HFFc6 (cell line): ENCODE measurements around the gene LHCGR. TPM values are rescaled to one million over a fixed set of nuclear protein-coding genes. Genes with fewer than 3 reads are reported as not detected.

Source experiments
- DNase-seq: peaks from one replicate; pipeline ENCODE4 v3.0.0-alpha.2; 2018
- H3K27ac Mint-ChIP-seq: 2 replicates; pipeline ENCODE4 v1.8.0; 2020; ENCODE audit warnings: mild to moderate bottlenecking, mixed read lengths
- H3K27me3 Mint-ChIP-seq: 2 replicates; pipeline ENCODE4 v1.8.0; 2021; ENCODE audit warnings: mild to moderate bottlenecking, moderate library complexity, mixed read lengths; ENCODE audit not compliant: insufficient read depth
- H3K36me3 Mint-ChIP-seq: 2 replicates; pipeline ENCODE4 v1.8.0; 2021; ENCODE audit warnings: low read depth, mixed read lengths
- H3K4me1 Mint-ChIP-seq: 2 replicates; pipeline ENCODE4 v1.8.0; 2020; ENCODE audit warnings: low read depth, mixed read lengths
- H3K4me3 Mint-ChIP-seq: 2 replicates; pipeline ENCODE4 v1.8.0; 2020; ENCODE audit warnings: mild to moderate bottlenecking, moderate library complexity, mixed read lengths
- H3K9me3 Mint-ChIP-seq: 2 replicates; pipeline ENCODE4 v1.8.0; 2020; ENCODE audit warnings: mild to moderate bottlenecking, mixed read lengths
- CTCF ChIP-seq: fragments of 200-600 bp; sonication (generic); IDR thresholded peaks from 2 replicates; pipeline ENCODE4 v1.5.0; 2021; ENCODE audit warnings: antibody characterized with exemption, mild to moderate bottlenecking
- total RNA-seq, 6 experiments: library from RNA; stranded (reverse); fragmentation: NEBNext Ultra II Directional; extraction: Animal tissue kit (Norgen Biotek cat#: 25700); gene quantifications; 2 replicates in 1 of 6; 3 replicates in 5 of 6; pipeline ENCODE4 v1.2.3, GENCODE V29; 2021

The LHCGR gene
- total RNA-seq, 6 experiments from 2014 or later: not detected

- no peak for DNase-seq
- H3K4me1 Mint-ChIP-seq: no peaks in the 10 kb centered on the region
- TF ChIP-seq CTCF: no peak
- peaks cover 1% of the 10 kb centered on the region; the same call in 1 of the 2 replicates for H3K27me3 Mint-ChIP-seq
- H3K36me3 Mint-ChIP-seq: no peaks in the 10 kb centered on the region
- H3K9me3 Mint-ChIP-seq: peaks cover 27% of the 10 kb centered on the region
- no peak overlapping the region for H3K4me3 Mint-ChIP-seq
- H3K27ac Mint-ChIP-seq: no peak overlapping the region
Observed at GRCh38 chr2:48719480-48720177, 35.9 kb downstream of the LHCGR start.

- Mint-ChIP-seq H3K9me3 (peaks cover 16% of the 10 kb centered on the region), H3K4me3 (no peak overlapping the region), H3K36me3 (no peaks in the 10 kb centered on the region), H3K4me1 (no peaks in the 10 kb centered on the region), H3K27me3 (peaks cover 1% of the 10 kb centered on the region; the same call in 1 of the 2 replicates), H3K27ac (no peak overlapping the region)
- DNase-seq: no peak
- TF ChIP-seq CTCF: no peak
Observed at GRCh38 chr2:48717846-48718245, 37.7 kb downstream of the LHCGR start.

GRCh38 chr2:48715956-48716355 is 39.6 kb downstream of the LHCGR start:
- H3K9me3 Mint-ChIP-seq: peaks cover 24% of the 10 kb centered on the region
- no peaks in the 10 kb centered on the region; the same call in 1 of the 2 replicates for H3K36me3 Mint-ChIP-seq
- no peaks in the 10 kb centered on the region for H3K4me1 Mint-ChIP-seq
- no peaks in the 10 kb centered on the region; the same call in none of the 2 replicates for H3K27me3 Mint-ChIP-seq
- no peak for DNase-seq
- no peak overlapping the region for H3K4me3 Mint-ChIP-seq
- H3K27ac Mint-ChIP-seq: no peak overlapping the region
- no peak for TF ChIP-seq CTCF

- Mint-ChIP-seq H3K9me3 (peaks cover 24% of the 10 kb centered on the region), H3K36me3 (no peaks in the 10 kb centered on the region; the same call in 1 of the 2 replicates), H3K4me3 (no peak overlapping the region), H3K4me1 (no peaks in the 10 kb centered on the region), H3K27me3 (no peaks in the 10 kb centered on the region; the same call in none of the 2 replicates), H3K27ac (no peak overlapping the region)
- DNase-seq: no peak
- no peak for TF ChIP-seq CTCF
Observed at GRCh38 chr2:48715042-48715899, 40.3 kb downstream of the LHCGR start.

GRCh38 chr2:48714245-48714644 is 41.3 kb downstream of the LHCGR start:
- no peak overlapping the region for H3K4me3 Mint-ChIP-seq
- DNase-seq: no peak
- no peaks in the 10 kb centered on the region for H3K4me1 Mint-ChIP-seq
- no peaks in the 10 kb centered on the region; the same call in 1 of the 2 replicates for H3K36me3 Mint-ChIP-seq
- no peak for TF ChIP-seq CTCF
- H3K27ac Mint-ChIP-seq: no peak overlapping the region
- no peaks in the 10 kb centered on the region; the same call in none of the 2 replicates for H3K27me3 Mint-ChIP-seq
- H3K9me3 Mint-ChIP-seq: peaks cover 28% of the 10 kb centered on the region
